WTC11 (cell line): ENCODE results near the gene VTI1A. TPM values are rescaled to one million over a fixed set of nuclear protein-coding genes. Genes with fewer than 3 reads are reported as not detected.
A peak's percentile ranks its signal among the peaks of the same experiment; 100 is the strongest.

Source experiments
- ATAC-seq: fragments of 200-7000 bp; cut with Tn5 transposase; 2 replicates; pipeline ENCODE4 v1.10.0; 2021; ENCODE audit warnings: mild to moderate bottlenecking, moderate library complexity
- CTCF ChIA-PET: fragments of 300-600 bp; sonication (Branson Sonifier 250); formaldehyde crosslinking; loops from one replicate; lab custom pipeline; 2021; ENCODE audit warnings: antibody characterized with exemption; lab: Charles Lee
- POLR2A ChIA-PET: fragments of 350-600 bp; sonication (Branson Sonifier 250); formaldehyde crosslinking; loops from one replicate; lab custom pipeline; 2021; ENCODE audit warnings: antibody characterized with exemption; lab: Charles Lee
- DNase-seq: peaks from one replicate; pipeline ENCODE4 v3.0.0; 2021; ENCODE audit warnings: low spot score
- H3K27ac Mint-ChIP-seq: 2 replicates; pipeline ENCODE4 v1.8.0; 2021; ENCODE audit warnings: mixed read lengths
- H3K27me3 Mint-ChIP-seq: 2 replicates; pipeline ENCODE4 v1.8.0; 2021; ENCODE audit warnings: low read depth, mild to moderate bottlenecking, moderate library complexity, mixed read lengths
- H3K36me3 Mint-ChIP-seq: 2 replicates; pipeline ENCODE4 v1.8.0; 2021; ENCODE audit warnings: mixed read lengths
- H3K4me1 Mint-ChIP-seq: 2 replicates; pipeline ENCODE4 v1.8.0; 2022; ENCODE audit warnings: mixed read lengths
- H3K4me3 Mint-ChIP-seq: 2 replicates; pipeline ENCODE4 v1.8.0; 2021; ENCODE audit warnings: mild to moderate bottlenecking, moderate library complexity, mixed read lengths
- H3K9me3 Mint-ChIP-seq: 2 replicates; pipeline ENCODE4 v1.8.0; 2021; ENCODE audit warnings: mixed read lengths
- ETV6 ChIP-seq: sonication (generic); formaldehyde crosslinking; IDR thresholded peaks from 2 replicates; pipeline ENCODE4 v1.8.1; 2022; ENCODE audit warnings: mild to moderate bottlenecking, missing genetic modification reagents
- FOXP1 ChIP-seq: sonication (generic); formaldehyde crosslinking; IDR thresholded peaks from 2 replicates; pipeline ENCODE4 v1.8.0; 2022; ENCODE audit warnings: missing genetic modification reagents, mild to moderate bottlenecking, moderate library complexity, borderline replicate concordance
- JAZF1 ChIP-seq: fragments of 250-450 bp; sonication (Bioruptor Pico); IDR thresholded peaks from 2 replicates; pipeline ENCODE4 v1.9.0; 2021; ENCODE audit warnings: moderate library complexity, mild to moderate bottlenecking, inconsistent platforms
- MYBL2 ChIP-seq: sonication (generic); formaldehyde crosslinking; IDR thresholded peaks from 2 replicates; pipeline ENCODE4 v1.8.1; 2023; ENCODE audit warnings: mild to moderate bottlenecking, moderate library complexity, missing genetic modification reagents
- SP1 ChIP-seq: sonication (generic); formaldehyde crosslinking; conservative IDR thresholded peaks from 2 replicates; pipeline ENCODE4 v1.8.1; 2022; ENCODE audit warnings: missing genetic modification reagents
- ZNF416 ChIP-seq: fragments of 250-450 bp; sonication (Bioruptor Pico); IDR thresholded peaks from 2 replicates; pipeline ENCODE4 v1.9.0; 2021; ENCODE audit warnings: mild to moderate bottlenecking, inconsistent platforms
- total RNA-seq: library from RNA; stranded (reverse); gene quantifications from 3 replicates; pipeline ENCODE4 v1.2.3, GENCODE V29; 2021
- TF ChIP-seq, protein P1 (sequence below): sonication (generic); formaldehyde crosslinking; IDR thresholded peaks from 2 replicates; pipeline ENCODE4 v1.8.1; 2023; ENCODE audit warnings: mild to moderate bottlenecking, missing genetic modification reagents, borderline replicate concordance
- TF ChIP-seq, protein P2 (sequence below): fragments of 250-450 bp; sonication (Bioruptor Pico); IDR thresholded peaks from 2 replicates; pipeline ENCODE4 v1.9.0; 2021; ENCODE audit warnings: moderate library complexity, mild to moderate bottlenecking, inconsistent platforms, borderline replicate concordance
- TF ChIP-seq, protein P3 (sequence below): sonication (generic); formaldehyde crosslinking; conservative IDR thresholded peaks from 2 replicates; pipeline ENCODE4 v1.8.1; 2023; ENCODE audit warnings: mild to moderate bottlenecking, low read depth, missing genetic modification reagents, moderate library complexity
- TF ChIP-seq, protein P4 (sequence below): sonication (generic); formaldehyde crosslinking; IDR thresholded peaks from 2 replicates; pipeline ENCODE4 v1.8.1; 2022; ENCODE audit warnings: mild to moderate bottlenecking, missing genetic modification reagents, moderate library complexity, borderline replicate concordance
- TF ChIP-seq, protein P5 (sequence below): sonication (generic); formaldehyde crosslinking; IDR thresholded peaks from 2 replicates; pipeline ENCODE4 v1.8.1; 2023; ENCODE audit warnings: mild to moderate bottlenecking, missing genetic modification reagents
- TF ChIP-seq, protein P6 (sequence below): sonication (generic); formaldehyde crosslinking; IDR thresholded peaks from 2 replicates; pipeline ENCODE4 v1.8.1; 2023; ENCODE audit warnings: mild to moderate bottlenecking, missing genetic modification reagents, moderate library complexity
- TF ChIP-seq, protein P7 (sequence below): fragments of 250-450 bp; sonication (Bioruptor Pico); IDR thresholded peaks from 2 replicates; pipeline ENCODE4 v1.9.0; 2021; ENCODE audit warnings: mild to moderate bottlenecking, borderline replicate concordance

Gene VTI1A
- total RNA-seq, 1 experiment from 2014 or later = 20.1 TPM

DNA sequence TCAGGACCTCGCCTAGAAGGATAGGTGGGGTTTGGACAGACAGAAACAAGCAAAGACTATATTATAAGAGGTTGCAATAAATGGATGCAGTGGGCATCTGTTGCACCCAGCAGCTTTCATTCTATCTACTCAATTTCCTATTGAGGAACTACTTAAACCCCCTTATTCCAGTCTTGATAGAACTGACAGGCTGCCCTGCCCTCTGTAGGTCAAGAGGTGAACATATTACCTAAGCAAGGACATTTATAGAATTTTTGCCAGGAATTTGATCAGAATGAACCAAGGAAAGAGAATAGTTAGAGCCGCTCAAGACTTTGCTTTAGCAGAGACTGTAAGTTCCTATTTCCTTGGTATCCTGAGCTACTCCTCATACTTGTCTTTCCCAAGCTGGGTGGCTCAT is 9.5 kb downstream of the VTI1A start:
- Mint-ChIP-seq H3K36me3 (peaks cover 14% of the 10 kb centered on the region), H3K9me3 (peaks cover 18% of the 10 kb centered on the region), H3K4me1 (no peaks in the 10 kb centered on the region), H3K27me3 (no peaks in the 10 kb centered on the region), H3K4me3 (no peak overlapping the region), H3K27ac (no peak overlapping the region)
- ATAC-seq (peak; percentile 81), DNase-seq (no peak)
- POLR2A ChIA-PET = no interaction called here
- TF ChIP-seq, protein P1, sequence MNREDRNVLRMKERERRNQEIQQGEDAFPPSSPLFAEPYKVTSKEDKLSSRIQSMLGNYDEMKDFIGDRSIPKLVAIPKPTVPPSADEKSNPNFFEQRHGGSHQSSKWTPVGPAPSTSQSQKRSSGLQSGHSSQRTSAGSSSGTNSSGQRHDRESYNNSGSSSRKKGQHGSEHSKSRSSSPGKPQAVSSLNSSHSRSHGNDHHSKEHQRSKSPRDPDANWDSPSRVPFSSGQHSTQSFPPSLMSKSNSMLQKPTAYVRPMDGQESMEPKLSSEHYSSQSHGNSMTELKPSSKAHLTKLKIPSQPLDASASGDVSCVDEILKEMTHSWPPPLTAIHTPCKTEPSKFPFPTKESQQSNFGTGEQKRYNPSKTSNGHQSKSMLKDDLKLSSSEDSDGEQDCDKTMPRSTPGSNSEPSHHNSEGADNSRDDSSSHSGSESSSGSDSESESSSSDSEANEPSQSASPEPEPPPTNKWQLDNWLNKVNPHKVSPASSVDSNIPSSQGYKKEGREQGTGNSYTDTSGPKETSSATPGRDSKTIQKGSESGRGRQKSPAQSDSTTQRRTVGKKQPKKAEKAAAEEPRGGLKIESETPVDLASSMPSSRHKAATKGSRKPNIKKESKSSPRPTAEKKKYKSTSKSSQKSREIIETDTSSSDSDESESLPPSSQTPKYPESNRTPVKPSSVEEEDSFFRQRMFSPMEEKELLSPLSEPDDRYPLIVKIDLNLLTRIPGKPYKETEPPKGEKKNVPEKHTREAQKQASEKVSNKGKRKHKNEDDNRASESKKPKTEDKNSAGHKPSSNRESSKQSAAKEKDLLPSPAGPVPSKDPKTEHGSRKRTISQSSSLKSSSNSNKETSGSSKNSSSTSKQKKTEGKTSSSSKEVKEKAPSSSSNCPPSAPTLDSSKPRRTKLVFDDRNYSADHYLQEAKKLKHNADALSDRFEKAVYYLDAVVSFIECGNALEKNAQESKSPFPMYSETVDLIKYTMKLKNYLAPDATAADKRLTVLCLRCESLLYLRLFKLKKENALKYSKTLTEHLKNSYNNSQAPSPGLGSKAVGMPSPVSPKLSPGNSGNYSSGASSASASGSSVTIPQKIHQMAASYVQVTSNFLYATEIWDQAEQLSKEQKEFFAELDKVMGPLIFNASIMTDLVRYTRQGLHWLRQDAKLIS = no peak
- no peak for TF ChIP-seq ETV6
- TF ChIP-seq, protein P2, sequence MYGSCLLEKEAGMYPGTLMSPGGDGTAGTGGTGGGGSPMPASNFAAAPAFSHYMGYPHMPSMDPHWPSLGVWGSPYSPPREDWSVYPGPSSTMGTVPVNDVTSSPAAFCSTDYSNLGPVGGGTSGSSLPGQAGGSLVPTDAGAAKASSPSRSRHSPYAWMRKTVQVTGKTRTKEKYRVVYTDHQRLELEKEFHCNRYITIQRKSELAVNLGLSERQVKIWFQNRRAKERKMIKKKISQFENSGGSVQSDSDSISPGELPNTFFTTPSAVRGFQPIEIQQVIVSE (CRISPR knock-in tag) = no peak
- CTCF ChIA-PET = interaction anchor here (1.1 kb wide), 1 partner anchor 14 kb away, joined by 3 read pairs; no protein-coding TSS in a partner anchor

DNA sequence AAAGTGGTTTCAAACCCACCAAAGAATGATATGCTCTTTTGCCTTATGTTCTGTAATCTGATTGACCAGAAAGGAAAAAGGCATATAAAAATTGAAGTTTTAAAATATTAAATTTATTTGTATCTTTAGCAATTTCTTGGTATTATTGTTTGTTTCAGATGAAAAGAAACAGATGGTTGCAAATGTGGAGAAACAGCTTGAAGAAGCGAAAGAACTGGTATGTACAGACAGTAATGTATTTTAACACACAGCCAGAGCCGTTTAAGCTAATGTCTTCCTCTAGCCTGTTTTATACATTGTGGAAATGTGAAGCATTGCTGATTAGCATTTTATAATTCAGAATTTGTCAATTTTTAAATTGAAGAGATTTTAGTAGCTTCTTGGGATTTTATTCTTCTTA is 13.4 kb downstream of the VTI1A start:
- ATAC-seq (no peak), DNase-seq (no peak)
- ChIA-PET CTCF (interaction anchor here (2.5 kb wide), 1 partner anchor 12 kb away, joined by 9 read pairs; no protein-coding TSS in a partner anchor), POLR2A (no interaction called here)
- Mint-ChIP-seq H3K27ac (no peak overlapping the region), H3K36me3 (peaks cover 14% of the 10 kb centered on the region), H3K4me1 (no peaks in the 10 kb centered on the region), H3K4me3 (no peak overlapping the region), H3K9me3 (peaks cover 7% of the 10 kb centered on the region), H3K27me3 (no peaks in the 10 kb centered on the region)
- TF ChIP-seq, protein P3, sequence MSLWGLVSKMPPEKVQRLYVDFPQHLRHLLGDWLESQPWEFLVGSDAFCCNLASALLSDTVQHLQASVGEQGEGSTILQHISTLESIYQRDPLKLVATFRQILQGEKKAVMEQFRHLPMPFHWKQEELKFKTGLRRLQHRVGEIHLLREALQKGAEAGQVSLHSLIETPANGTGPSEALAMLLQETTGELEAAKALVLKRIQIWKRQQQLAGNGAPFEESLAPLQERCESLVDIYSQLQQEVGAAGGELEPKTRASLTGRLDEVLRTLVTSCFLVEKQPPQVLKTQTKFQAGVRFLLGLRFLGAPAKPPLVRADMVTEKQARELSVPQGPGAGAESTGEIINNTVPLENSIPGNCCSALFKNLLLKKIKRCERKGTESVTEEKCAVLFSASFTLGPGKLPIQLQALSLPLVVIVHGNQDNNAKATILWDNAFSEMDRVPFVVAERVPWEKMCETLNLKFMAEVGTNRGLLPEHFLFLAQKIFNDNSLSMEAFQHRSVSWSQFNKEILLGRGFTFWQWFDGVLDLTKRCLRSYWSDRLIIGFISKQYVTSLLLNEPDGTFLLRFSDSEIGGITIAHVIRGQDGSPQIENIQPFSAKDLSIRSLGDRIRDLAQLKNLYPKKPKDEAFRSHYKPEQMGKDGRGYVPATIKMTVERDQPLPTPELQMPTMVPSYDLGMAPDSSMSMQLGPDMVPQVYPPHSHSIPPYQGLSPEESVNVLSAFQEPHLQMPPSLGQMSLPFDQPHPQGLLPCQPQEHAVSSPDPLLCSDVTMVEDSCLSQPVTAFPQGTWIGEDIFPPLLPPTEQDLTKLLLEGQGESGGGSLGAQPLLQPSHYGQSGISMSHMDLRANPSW (CRISPR knock-in tag) = no peak
- TF ChIP-seq FOXP1 (CRISPR knock-in tag) (no peak), SP1 (no peak), ZNF416 (CRISPR knock-in tag) (no peak), MYBL2 (CRISPR knock-in tag) (no peak), JAZF1 (CRISPR knock-in tag) (no peak)
- TF ChIP-seq, protein P4, sequence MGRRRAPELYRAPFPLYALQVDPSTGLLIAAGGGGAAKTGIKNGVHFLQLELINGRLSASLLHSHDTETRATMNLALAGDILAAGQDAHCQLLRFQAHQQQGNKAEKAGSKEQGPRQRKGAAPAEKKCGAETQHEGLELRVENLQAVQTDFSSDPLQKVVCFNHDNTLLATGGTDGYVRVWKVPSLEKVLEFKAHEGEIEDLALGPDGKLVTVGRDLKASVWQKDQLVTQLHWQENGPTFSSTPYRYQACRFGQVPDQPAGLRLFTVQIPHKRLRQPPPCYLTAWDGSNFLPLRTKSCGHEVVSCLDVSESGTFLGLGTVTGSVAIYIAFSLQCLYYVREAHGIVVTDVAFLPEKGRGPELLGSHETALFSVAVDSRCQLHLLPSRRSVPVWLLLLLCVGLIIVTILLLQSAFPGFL (CRISPR knock-in tag) = no peak
- TF ChIP-seq, protein P5, sequence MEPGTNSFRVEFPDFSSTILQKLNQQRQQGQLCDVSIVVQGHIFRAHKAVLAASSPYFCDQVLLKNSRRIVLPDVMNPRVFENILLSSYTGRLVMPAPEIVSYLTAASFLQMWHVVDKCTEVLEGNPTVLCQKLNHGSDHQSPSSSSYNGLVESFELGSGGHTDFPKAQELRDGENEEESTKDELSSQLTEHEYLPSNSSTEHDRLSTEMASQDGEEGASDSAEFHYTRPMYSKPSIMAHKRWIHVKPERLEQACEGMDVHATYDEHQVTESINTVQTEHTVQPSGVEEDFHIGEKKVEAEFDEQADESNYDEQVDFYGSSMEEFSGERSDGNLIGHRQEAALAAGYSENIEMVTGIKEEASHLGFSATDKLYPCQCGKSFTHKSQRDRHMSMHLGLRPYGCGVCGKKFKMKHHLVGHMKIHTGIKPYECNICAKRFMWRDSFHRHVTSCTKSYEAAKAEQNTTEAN (CRISPR knock-in tag) = no peak
- TF ChIP-seq, protein P6, sequence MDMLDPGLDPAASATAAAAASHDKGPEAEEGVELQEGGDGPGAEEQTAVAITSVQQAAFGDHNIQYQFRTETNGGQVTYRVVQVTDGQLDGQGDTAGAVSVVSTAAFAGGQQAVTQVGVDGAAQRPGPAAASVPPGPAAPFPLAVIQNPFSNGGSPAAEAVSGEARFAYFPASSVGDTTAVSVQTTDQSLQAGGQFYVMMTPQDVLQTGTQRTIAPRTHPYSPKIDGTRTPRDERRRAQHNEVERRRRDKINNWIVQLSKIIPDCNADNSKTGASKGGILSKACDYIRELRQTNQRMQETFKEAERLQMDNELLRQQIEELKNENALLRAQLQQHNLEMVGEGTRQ (CRISPR knock-in tag) = no peak
- TF ChIP-seq, protein P7, sequence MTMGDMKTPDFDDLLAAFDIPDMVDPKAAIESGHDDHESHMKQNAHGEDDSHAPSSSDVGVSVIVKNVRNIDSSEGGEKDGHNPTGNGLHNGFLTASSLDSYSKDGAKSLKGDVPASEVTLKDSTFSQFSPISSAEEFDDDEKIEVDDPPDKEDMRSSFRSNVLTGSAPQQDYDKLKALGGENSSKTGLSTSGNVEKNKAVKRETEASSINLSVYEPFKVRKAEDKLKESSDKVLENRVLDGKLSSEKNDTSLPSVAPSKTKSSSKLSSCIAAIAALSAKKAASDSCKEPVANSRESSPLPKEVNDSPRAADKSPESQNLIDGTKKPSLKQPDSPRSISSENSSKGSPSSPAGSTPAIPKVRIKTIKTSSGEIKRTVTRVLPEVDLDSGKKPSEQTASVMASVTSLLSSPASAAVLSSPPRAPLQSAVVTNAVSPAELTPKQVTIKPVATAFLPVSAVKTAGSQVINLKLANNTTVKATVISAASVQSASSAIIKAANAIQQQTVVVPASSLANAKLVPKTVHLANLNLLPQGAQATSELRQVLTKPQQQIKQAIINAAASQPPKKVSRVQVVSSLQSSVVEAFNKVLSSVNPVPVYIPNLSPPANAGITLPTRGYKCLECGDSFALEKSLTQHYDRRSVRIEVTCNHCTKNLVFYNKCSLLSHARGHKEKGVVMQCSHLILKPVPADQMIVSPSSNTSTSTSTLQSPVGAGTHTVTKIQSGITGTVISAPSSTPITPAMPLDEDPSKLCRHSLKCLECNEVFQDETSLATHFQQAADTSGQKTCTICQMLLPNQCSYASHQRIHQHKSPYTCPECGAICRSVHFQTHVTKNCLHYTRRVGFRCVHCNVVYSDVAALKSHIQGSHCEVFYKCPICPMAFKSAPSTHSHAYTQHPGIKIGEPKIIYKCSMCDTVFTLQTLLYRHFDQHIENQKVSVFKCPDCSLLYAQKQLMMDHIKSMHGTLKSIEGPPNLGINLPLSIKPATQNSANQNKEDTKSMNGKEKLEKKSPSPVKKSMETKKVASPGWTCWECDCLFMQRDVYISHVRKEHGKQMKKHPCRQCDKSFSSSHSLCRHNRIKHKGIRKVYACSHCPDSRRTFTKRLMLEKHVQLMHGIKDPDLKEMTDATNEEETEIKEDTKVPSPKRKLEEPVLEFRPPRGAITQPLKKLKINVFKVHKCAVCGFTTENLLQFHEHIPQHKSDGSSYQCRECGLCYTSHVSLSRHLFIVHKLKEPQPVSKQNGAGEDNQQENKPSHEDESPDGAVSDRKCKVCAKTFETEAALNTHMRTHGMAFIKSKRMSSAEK (CRISPR knock-in tag) = no peak
- TF ChIP-seq, protein P1 = no peak
